Stimulated activated CD8-positive, alpha-beta memory T cell treated with anti-CD3 and anti-CD28 coated beads, Interleukin-15, amount 100 ng/mL, for 24 hours (primary cell): ENCODE measurements around the gene MRPL43.
"Not testable (repeated sequence)": the region's sequence is repeated elsewhere in the genome, so short reads cannot be mapped to it uniquely, and the experiment has no call there.

Experiments
- DNase-seq: peaks from one replicate; pipeline ENCODE4 v3.0.0-alpha.2; 2020; ENCODE audit warnings: low read depth

MRPL43 gene

GRCh38 chr10:100986952-100987684 is at the start of gene MRPL43, which contains the start of gene TWNK:
TSS of gene MRPL43 (minus strand) at chr10:100987497. CDS start at chr10:100987443, 54 bp downstream.
TSS of gene TWNK (plus strand) at chr10:100987543. CDS start at chr10:100988211, 668 bp downstream.
- DNase-seq: peak; percentile 74

- DNase-seq: no peak
Measured at GRCh38 chr10:101036726-101037125, 49.4 kb upstream of the MRPL43 start.

GRCh38 chr10:101035916-101036702 is 48.8 kb upstream of the MRPL43 start:
- no peak for DNase-seq

GRCh38 chr10:101035314-101035713 is 48.0 kb upstream of the MRPL43 start:
- no peak for DNase-seq

- DNase-seq: not testable (repeated sequence)
Measured at GRCh38 chr10:101034404-101034803, 47.1 kb upstream of the MRPL43 start.

GRCh38 chr10:101033276-101033675 is 46.0 kb upstream of the MRPL43 start:
- DNase-seq: no peak

GRCh38 chr10:101032637-101033224 is 45.4 kb upstream of the MRPL43 start:
- DNase-seq: peak; percentile 21

GRCh38 chr10:101031796-101032636 is 44.7 kb upstream of the MRPL43 start:
- peak; percentile 37 for DNase-seq

GRCh38 chr10:101031128-101031795 is 44.0 kb upstream of the MRPL43 start, which contains the start of the genes PDZD7 and SFXN3:
TSS of gene PDZD7 (minus strand) at chr10:101031129. CDS start at chr10:101030219, 910 bp downstream.
TSS of gene SFXN3 (plus strand) at chr10:101031234. CDS start at chr10:101034695, 3,461 bp downstream.
- peak; percentile 87 for DNase-seq

GRCh38 chr10:101030496-101031127 is 43.3 kb upstream of the MRPL43 start:
- no peak for DNase-seq

GRCh38 chr10:101029520-101030295 is 42.4 kb upstream of the MRPL43 start:
- DNase-seq: no peak

GRCh38 chr10:101028446-101029337 is 41.4 kb upstream of the MRPL43 start:
- DNase-seq: no peak

GRCh38 chr10:101027106-101027720 is 39.9 kb upstream of the MRPL43 start:
- DNase-seq: no peak

GRCh38 chr10:101022967-101023705 is 35.8 kb upstream of the MRPL43 start:
- DNase-seq: no peak

- no peak for DNase-seq
Measured at GRCh38 chr10:101021692-101022251, 34.5 kb upstream of the MRPL43 start.

GRCh38 chr10:101021239-101021638 is 33.9 kb upstream of the MRPL43 start:
- no peak for DNase-seq

- DNase-seq: no peak
Measured at GRCh38 chr10:101020427-101021075, 33.3 kb upstream of the MRPL43 start.
